Heart right ventricle (tissue), 16 donors: ENCODE results near the gene HHIPL1. TPM values are rescaled to one million over a fixed set of nuclear protein-coding genes. Genes with fewer than 3 reads are reported as not detected.
A peak's percentile ranks its signal among the peaks of the same experiment; 100 is the strongest.

ENCODE experiments used
- ATAC-seq, 8 donors: fragments of 200-7000 bp; cut with Tn5 transposase; one replicate each; pipeline ENCODE4 v1.9.1; 2020; ENCODE audit warnings: mild to moderate bottlenecking in 8 of 8, moderate library complexity in 8 of 8, moderate number of reproducible peaks in 1 of 8
- DNase-seq, 2 donors: peaks; one replicate each; pipeline ENCODE4 v3.0.0-alpha.2; 2020
- H3K27ac ChIP-seq, 10 donors: fragments of 200-600 bp; sonication (generic) in 2 of 10; one replicate each; pipeline versions ENCODE4 v1.5.0 to v1.8.0; 2020 to 2022; ENCODE audit warnings: mild to moderate bottlenecking in 3 of 10
- H3K27me3 ChIP-seq, 7 donors: fragments of 200-600 bp; one replicate each; pipeline ENCODE4 v1.8.0; 2021 to 2022; ENCODE audit warnings: mild to moderate bottlenecking in 2 of 7
- H3K36me3 ChIP-seq, 9 donors: fragments of 200-600 bp; sonication (generic) in 1 of 9; one replicate each; pipeline versions ENCODE4 v1.5.0 to v1.8.0; 2020 to 2022; ENCODE audit warnings: mild to moderate bottlenecking in 2 of 9
- H3K4me1 ChIP-seq, 9 donors: fragments of 200-600 bp; sonication (generic) in 1 of 9; one replicate each; pipeline versions ENCODE4 v1.5.0 to v1.8.0; 2020 to 2022; ENCODE audit warnings: mild to moderate bottlenecking in 4 of 9
- H3K4me3 ChIP-seq, 10 donors: fragments of 200-600 bp; sonication (generic) in 2 of 10; one replicate each; pipeline versions ENCODE4 v1.5.0 to v1.8.0; 2020 to 2022; ENCODE audit warnings: mild to moderate bottlenecking in 7 of 10, moderate library complexity in 2 of 10
- H3K9me3 ChIP-seq, 11 donors: fragments of 200-600 bp in 10 of 11; sonication (generic) in 2 of 11; one replicate each; pipeline versions ENCODE4 v1.5.0 to v1.8.0; 2013 to 2022; ENCODE audit warnings: mild to moderate bottlenecking in 2 of 11, control low read depth in 1 of 11, moderate library complexity in 1 of 11
- CTCF ChIP-seq, 9 donors: fragments of 200-600 bp; sonication (generic) in 2 of 9; IDR thresholded peaks; one replicate each; pipeline versions ENCODE4 v1.5.0 to v1.8.0; 2021 to 2022; ENCODE audit warnings: antibody characterized with exemption in 9 of 9, mild to moderate bottlenecking in 5 of 9, moderate library complexity in 1 of 9
- WGBS, 2 donors: extraction: QIAGEN DNeasy Blood & Tissue Kit; methylation state at CpG; one replicate each; pipeline ENCODE4 v1.1.7; 2013; ENCODE audit warnings: inconsistent platforms in 1 of 2; 5-methylcytosine and 5-hydroxymethylcytosine counted together
- intact Hi-C, 10 donors: fragments of 100-400 bp; cut with DNase I; formaldehyde crosslinking; loops; one replicate each; pipeline versions ENCODE4 v1.11.1 to v1.14.2; 2022
- polyA plus RNA-seq, 2 donors: library from polyadenylated mRNA; stranded (reverse); fragments of 200-250 nt; gene quantifications; one replicate each; pipeline ENCODE4 v1.2.3, GENCODE V29; 2013
- total RNA-seq, 10 donors: library from RNA; stranded (reverse); fragmentation: NEBNext Ultra II Directional in 3 of 10; extraction: Animal tissue kit (Norgen Biotek cat#: 25700) in 3 of 10; gene quantifications; one replicate each; pipeline versions ENCODE4 v1.2.1 to v1.2.4, GENCODE V29; 2021 to 2023
- donor health status: Arrhythmogenic right ventricular cardiomyopathy.
- donor health status: ischemic (EF 13 %, LVEDD 7.1; RV severe dilation, severe dysfunction).
- donor health status: healthy with polysubstance abuse.
- donor health status: DM: no; HTN: yes; CAD: no.
- donor health status: DM: no; HTN: no; CAD: no.
- donor health status: ischemic (EF 25% LVEDD 6.9; RV normal size, moderate dysfunction).
- donor health status: ischemic (EF 25% LVEDD 5.7; RV mildly dilated, moderate dysfunction).
- donor health status: healthy.
- donor health status: DM: yes; HTN: yes; CAD: no.
- donor health status: Ischemic cardiomyopathy.
- donor health status: ischemic (EF 35%, LVEDD 5.7; RV mildly dilated, moderate dysfunction).
- donor health status: nonischemic (EF 11% LVEDD 7.7; RV severe dilation, severe dysfunction).
- donor health status: DM: yes; HTN: yes; CAD: no.
- donor health status: PGD.
- donor health status: ischemic (EF 29% LVEDD 5.4; RV normal size, mild dysfunction).
- donor health status: nonischemic (EF 23%, LVEDD 6.1; RV moderate dilation, normal function).

The HHIPL1 gene
- total and polyA plus RNA-seq, 12 donors = 0.55 to 2.2 (median 1.2) TPM

GRCh38 chr14:99716850-99717681 lies 72.1 kb downstream of the HHIPL1 start:
- ATAC-seq = no peak
- no peak for DNase-seq
- Histone ChIP-seq H3K4me1 (no peaks in the 10 kb centered on the region), H3K27me3 (no peaks in the 10 kb centered on the region), H3K9me3 (peaks cover 0 to 10% (median 0%) of the 10 kb centered on the region in 11 donors), H3K27ac (no peak overlapping the region), H3K4me3 (no peak overlapping the region), H3K36me3 (no peaks in the 10 kb centered on the region)
- TF ChIP-seq CTCF (IDR thresholded peaks at IDR 0.05) = no peak
- intact Hi-C loops = no loop called here
- 96% methylated on average over 14 of the region's 14 CpGs for WGBS, 2 donors

- ATAC-seq = no peak
- Histone ChIP-seq H3K9me3 (peaks cover 0 to 5% (median 0%) of the 10 kb centered on the region in 11 donors), H3K27ac (no peak overlapping the region), H3K4me3 (no peak overlapping the region), H3K4me1 (no peaks in the 10 kb centered on the region), H3K27me3 (no peaks in the 10 kb centered on the region), H3K36me3 (no peaks in the 10 kb centered on the region)
- no peak for DNase-seq
- WGBS, 2 donors = 92 to 94% methylated on average over 5 of the region's 5 CpGs
- no peak for TF ChIP-seq CTCF (IDR thresholded peaks at IDR 0.05)
- intact Hi-C loops = no loop called here
These were observed 72.7 kb downstream of the HHIPL1 start for GRCh38 chr14:99717682-99718013.

GRCh38 chr14:99718031-99718810 lies 73.3 kb downstream of the HHIPL1 start:
- DNase-seq = no peak
- no peak overlapping the region for H3K4me3 ChIP-seq
- H3K27ac ChIP-seq = no peak overlapping the region
- no peak for TF ChIP-seq CTCF (IDR thresholded peaks at IDR 0.05)
- no peaks in the 10 kb centered on the region for H3K36me3 ChIP-seq
- intact Hi-C loops = no loop called here
- no peaks in the 10 kb centered on the region for H3K27me3 ChIP-seq
- ATAC-seq = peak in 2 of 8 donors; percentile 24 to 48
- no peaks in the 10 kb centered on the region for H3K4me1 ChIP-seq
- no peaks in the 10 kb centered on the region for H3K9me3 ChIP-seq
- WGBS, 2 donors = 77 to 83% methylated on average over 14 of the region's 14 CpGs

- 84 to 89% methylated on average over 5 of the region's 5 CpGs for WGBS, 2 donors
- Histone ChIP-seq H3K4me1 (no peaks in the 10 kb centered on the region), H3K27me3 (no peaks in the 10 kb centered on the region), H3K4me3 (no peak overlapping the region), H3K9me3 (no peaks in the 10 kb centered on the region), H3K27ac (no peak overlapping the region), H3K36me3 (no peaks in the 10 kb centered on the region)
- no peak for ATAC-seq
- TF ChIP-seq CTCF (IDR thresholded peaks at IDR 0.05) = no peak
- no peak for DNase-seq
- intact Hi-C loops = no loop called here
These were observed 73.9 kb downstream of the HHIPL1 start for GRCh38 chr14:99718811-99719192.
